Immature natural killer cell (primary cell): Measurements from ENCODE around the gene CBS. TPM values are rescaled to one million over a fixed set of nuclear protein-coding genes. Genes with fewer than 3 reads are reported as not detected.
"Not testable (repeated sequence)": the region's sequence is repeated elsewhere in the genome, so short reads cannot be mapped to it uniquely, and the experiment has no call there.

Experiments used
- DNase-seq, 3 donors: peaks; one replicate each; pipeline ENCODE4 v3.0.0; 2022; ENCODE audit warnings: mixed read lengths in 1 of 3
- H3K27ac Mint-ChIP-seq, 6 donors: one replicate each; pipeline ENCODE4 v1.8.0; 2020; ENCODE audit warnings: mixed read lengths in 6 of 6, mild to moderate bottlenecking in 5 of 6, inconsistent platforms in 4 of 6, moderate library complexity in 3 of 6
- H3K27me3 Mint-ChIP-seq, 3 donors: one replicate each; pipeline ENCODE4 v1.8.0; 2020 to 2021; ENCODE audit warnings: low read depth in 3 of 3, mild to moderate bottlenecking in 3 of 3, mixed read lengths in 3 of 3, moderate library complexity in 3 of 3, inconsistent platforms in 1 of 3
- H3K36me3 Mint-ChIP-seq, 3 donors: one replicate each; pipeline ENCODE4 v1.8.0; 2020; ENCODE audit warnings: mixed read lengths in 3 of 3, inconsistent platforms in 2 of 3, mild to moderate bottlenecking in 2 of 3
- H3K4me1 Mint-ChIP-seq, 2 donors: one replicate each; pipeline ENCODE4 v1.8.0; 2020; ENCODE audit warnings: inconsistent platforms in 2 of 2, mild to moderate bottlenecking in 2 of 2, mixed read lengths in 2 of 2, moderate library complexity in 1 of 2
- H3K4me3 Mint-ChIP-seq, 5 donors: one replicate each; pipeline ENCODE4 v1.8.0; 2020; ENCODE audit warnings: mild to moderate bottlenecking in 5 of 5, mixed read lengths in 5 of 5, inconsistent platforms in 3 of 5, moderate library complexity in 3 of 5
- H3K9me3 Mint-ChIP-seq, 6 donors: one replicate each; pipeline ENCODE4 v1.8.0; 2020; ENCODE audit warnings: mild to moderate bottlenecking in 6 of 6, mixed read lengths in 6 of 6, inconsistent platforms in 4 of 6, moderate library complexity in 3 of 6
- polyA plus RNA-seq, 3 donors: library from polyadenylated mRNA; unstranded; fragments of 300-500 nt; fragmentation: Illumina TruSeq; gene quantifications; one replicate each; pipeline ENCODE4 v1.2.3, GENCODE V29; 2021

The CBS gene
- polyA plus RNA-seq, 3 donors from 2014 or later = not detected

DNA sequence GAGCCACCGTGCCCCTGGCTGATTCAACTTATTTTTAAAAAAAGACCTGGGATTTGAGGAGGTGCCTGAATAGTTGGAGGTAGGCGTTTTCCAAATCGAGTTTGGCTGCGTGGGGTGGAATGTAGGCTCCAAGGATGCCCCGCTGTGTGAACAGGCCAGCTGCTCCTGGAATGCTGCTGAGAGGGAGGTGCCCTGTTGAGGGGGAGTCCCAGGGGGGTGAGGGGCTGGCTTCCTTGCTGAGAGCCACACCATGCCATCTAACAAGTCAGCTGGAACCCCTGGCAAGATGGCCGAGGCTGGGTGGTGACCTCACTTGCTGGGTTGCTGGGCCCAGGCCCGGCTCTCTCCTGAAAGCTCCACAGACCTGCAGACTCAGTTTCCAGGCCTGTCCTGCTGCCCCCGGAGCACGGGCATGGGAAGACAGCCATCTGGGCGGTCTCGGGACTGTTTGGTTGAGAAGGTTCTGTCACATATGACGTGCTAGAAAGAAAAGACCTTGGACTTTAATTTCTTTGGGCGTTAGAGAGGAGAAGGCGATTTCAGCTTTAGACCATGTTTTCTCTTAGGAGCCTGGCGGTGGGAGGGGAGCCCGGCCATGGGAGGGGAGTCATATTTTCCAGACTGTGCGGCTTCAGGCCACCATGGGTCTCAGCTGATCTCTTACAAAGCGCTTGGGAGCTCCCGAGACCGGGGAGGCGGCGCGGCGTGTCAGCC, 7.1 kb upstream of the CBS start:
- H3K4me3 Mint-ChIP-seq, H3K36me3 Mint-ChIP-seq, H3K4me1 Mint-ChIP-seq, H3K27ac Mint-ChIP-seq, H3K9me3 Mint-ChIP-seq, DNase-seq, H3K27me3 Mint-ChIP-seq: not testable (repeated sequence)

DNA sequence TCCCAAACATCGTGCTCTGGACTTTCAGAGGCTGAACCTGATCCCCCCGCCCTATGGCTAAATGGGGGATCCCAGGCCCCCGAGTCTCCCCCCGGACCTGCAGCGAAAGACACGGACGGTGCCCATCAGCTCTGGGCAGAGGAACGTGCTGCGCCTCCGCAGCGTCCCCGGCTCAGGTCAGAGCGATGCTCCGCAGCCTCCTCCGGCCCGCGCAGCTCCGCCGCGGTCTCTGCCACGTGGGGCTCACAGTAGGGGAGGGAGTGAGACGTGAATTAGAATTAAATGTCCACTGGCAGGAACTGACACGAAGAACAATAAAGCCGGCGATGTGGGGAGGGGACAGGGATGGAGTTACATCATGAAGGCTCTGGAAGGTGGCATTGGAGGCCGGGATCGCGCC, 1.0 kb upstream of the CBS start:
- not testable (repeated sequence) for H3K9me3 Mint-ChIP-seq, H3K27ac Mint-ChIP-seq, DNase-seq, H3K36me3 Mint-ChIP-seq, H3K4me3 Mint-ChIP-seq, H3K27me3 Mint-ChIP-seq, H3K4me1 Mint-ChIP-seq

DNA sequence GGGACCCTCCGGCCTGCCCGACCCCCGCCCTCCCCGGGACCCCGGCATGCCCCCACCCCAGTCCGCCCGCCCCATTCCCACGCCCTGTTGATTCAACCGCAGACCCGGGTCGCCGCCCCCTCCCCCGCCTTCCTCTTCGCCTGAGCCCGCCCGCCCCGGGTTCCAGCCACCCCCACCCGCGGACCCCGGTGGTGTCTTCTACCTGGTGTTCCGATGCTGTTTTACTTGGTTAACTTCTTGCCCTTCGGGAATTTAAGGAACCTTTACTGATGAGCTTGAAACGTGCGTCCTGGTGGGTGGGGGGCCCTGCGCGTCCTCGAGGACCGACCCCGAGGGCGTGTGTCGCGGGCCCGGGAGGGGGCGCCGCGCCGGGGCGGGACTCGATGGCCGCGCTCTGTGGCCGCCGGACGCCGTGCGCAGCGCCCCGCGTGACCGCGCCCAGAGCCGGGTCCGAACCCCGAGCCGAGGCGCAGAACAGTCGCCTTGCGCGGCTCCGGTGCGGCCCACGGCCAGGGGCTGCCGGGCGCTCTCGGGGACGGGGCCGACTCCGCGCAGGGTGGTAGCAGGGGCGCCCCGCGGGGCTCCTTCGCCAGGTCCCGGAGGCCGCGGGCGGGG, 495 bp upstream of the CBS start:
- H3K4me1 Mint-ChIP-seq, H3K9me3 Mint-ChIP-seq, H3K27ac Mint-ChIP-seq, H3K4me3 Mint-ChIP-seq, DNase-seq, H3K27me3 Mint-ChIP-seq, H3K36me3 Mint-ChIP-seq: not testable (repeated sequence)

DNA sequence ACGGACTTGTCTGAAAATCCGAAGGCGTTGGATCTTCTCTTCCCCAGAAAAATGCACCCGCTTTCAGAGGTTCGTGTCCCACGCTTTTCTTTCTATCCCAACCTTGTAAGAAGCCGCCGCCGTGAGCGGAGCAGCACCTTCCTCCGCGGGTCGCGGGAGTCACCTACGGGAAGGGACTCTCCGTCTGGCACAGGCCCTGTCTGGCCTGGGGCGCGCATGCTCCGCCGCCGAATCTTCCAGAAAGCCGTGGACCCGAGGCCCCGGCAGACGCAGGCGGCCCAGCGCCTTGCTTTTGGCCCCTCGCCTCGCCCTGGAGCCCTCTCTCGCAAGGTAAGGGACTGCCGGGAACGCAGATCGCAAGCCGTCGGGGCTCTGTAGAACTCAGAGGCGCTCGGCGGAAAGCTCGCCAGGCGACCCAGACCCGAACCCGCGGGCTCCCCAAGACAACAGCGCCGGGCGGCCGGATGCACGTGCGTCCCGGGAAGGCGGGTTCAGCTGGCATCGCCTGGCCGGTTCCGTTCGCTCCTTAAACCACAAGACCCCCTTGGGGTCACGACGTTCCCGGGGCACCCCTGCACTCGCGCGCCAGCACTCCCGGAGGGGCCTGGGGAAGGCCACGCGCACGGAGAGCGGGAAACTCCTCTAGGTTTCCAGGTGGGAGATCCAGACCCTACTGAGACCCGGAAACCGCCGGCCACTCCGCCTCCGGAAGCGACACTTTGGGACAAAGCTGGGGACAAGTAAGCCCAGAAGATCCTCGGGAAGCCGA, 1.1 kb downstream of the CBS start:
- not testable (repeated sequence) for DNase-seq, H3K27me3 Mint-ChIP-seq, H3K4me1 Mint-ChIP-seq, H3K27ac Mint-ChIP-seq, H3K4me3 Mint-ChIP-seq, H3K9me3 Mint-ChIP-seq, H3K36me3 Mint-ChIP-seq

DNA sequence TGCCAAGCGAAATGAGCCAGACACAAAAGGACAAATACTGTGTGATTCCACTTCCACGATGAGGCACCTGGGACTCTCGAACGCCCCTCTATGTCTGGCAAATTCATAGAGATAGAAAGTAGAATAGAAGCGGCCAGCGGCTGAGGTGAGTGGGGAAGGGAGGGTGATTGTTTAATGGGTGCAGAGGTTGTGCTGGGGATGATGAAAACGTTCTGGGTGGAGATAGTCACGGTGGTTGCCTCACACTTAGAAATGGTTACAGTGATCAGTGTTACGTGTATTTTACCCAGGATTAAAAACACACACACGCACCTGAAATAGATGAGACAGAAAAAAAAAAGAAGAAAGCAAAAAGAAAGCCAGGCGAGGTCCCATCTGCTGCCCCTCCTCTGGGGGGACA, 2.9 kb downstream of the CBS start:
- not testable (repeated sequence) for H3K27ac Mint-ChIP-seq, DNase-seq, H3K4me3 Mint-ChIP-seq, H3K36me3 Mint-ChIP-seq, H3K4me1 Mint-ChIP-seq, H3K27me3 Mint-ChIP-seq, H3K9me3 Mint-ChIP-seq

DNA sequence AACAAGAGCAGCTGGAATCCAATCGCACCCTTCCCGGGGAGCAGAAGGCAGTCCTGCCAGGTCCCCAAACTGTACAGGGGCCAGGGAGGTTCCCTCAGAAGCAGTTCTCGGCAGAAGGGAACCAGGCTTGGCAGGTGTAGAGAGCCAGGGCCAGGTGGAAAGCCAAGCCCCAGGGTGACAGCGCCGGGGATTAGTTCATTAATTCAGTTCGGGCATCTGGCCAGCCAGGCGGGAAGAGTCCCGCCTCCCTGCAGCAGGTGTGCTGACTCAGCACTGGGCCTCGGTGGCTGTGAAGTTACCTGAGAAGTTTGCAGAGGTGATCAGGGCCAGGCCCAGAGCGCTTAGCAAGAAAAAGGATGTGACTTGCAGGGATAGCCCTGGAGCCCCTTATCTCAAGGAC, 6.0 kb downstream of the CBS start:
- H3K36me3 Mint-ChIP-seq, H3K4me1 Mint-ChIP-seq, H3K9me3 Mint-ChIP-seq, H3K27me3 Mint-ChIP-seq, DNase-seq, H3K27ac Mint-ChIP-seq, H3K4me3 Mint-ChIP-seq: not testable (repeated sequence)

DNA sequence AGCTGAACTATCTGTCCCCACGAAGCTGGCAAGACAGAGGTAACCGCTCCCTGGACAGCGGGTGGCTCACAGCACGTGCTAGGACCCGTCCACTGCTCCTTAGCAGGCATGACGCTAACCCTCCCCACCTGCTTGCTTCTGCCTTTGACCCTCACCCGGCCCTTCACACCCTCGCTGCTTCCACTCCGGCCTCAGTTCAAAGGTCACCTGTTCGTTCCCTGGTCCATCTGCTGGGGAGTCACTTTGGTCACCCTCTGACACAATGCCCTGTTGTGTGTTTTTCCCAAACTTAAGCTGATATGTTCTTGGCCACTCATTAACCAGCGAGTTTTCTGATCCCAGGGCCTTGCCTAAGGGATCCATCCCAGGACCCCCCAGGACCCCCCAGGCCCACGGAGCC, 7.6 kb downstream of the CBS start:
- H3K27ac Mint-ChIP-seq, H3K36me3 Mint-ChIP-seq, H3K9me3 Mint-ChIP-seq, H3K27me3 Mint-ChIP-seq, H3K4me1 Mint-ChIP-seq, H3K4me3 Mint-ChIP-seq, DNase-seq: not testable (repeated sequence)

DNA sequence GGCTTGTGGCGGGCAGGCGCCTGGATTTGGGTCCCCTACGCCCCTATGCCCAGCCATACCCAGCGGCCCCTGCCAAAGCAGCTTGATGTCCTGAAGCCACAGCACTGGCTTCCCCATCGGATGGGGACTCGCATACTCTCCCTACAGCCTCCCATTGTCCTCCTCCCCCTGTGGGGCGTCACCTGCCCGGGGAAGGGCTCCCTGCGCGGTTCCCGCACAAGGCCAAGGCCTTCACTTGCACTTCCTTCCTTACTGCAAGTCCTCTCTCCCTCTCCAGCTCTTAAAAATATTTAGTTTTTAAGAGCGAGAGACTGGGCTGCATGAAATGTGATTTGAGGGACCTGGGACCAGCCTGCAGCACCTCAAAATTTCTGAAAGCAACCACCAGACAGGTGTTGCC, 8.9 kb downstream of the CBS start:
- not testable (repeated sequence) for H3K27me3 Mint-ChIP-seq, DNase-seq, H3K27ac Mint-ChIP-seq, H3K9me3 Mint-ChIP-seq, H3K4me3 Mint-ChIP-seq, H3K4me1 Mint-ChIP-seq, H3K36me3 Mint-ChIP-seq

DNA sequence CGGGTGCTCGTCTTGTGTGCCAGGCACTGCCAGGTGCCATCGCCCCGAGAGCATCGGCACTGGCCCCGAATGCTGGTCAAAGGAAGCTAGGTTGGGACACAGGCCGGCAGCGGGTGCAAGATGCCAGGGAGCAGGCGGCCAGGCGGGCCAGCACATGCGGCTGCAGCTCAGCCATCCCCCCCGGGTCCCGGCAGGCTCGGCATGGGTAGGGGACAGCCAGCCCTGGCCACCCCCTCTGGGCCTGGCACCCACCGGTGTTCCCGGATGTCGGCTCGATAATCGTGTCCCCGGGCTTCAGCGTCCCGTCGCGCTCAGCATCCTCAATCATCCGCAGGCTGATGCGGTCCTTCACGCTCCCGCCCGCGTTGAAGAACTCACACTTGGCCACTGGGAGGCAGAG, 9.6 kb downstream of the CBS start:
- H3K36me3 Mint-ChIP-seq, H3K27me3 Mint-ChIP-seq, DNase-seq, H3K4me1 Mint-ChIP-seq, H3K9me3 Mint-ChIP-seq, H3K27ac Mint-ChIP-seq, H3K4me3 Mint-ChIP-seq: not testable (repeated sequence)

DNA sequence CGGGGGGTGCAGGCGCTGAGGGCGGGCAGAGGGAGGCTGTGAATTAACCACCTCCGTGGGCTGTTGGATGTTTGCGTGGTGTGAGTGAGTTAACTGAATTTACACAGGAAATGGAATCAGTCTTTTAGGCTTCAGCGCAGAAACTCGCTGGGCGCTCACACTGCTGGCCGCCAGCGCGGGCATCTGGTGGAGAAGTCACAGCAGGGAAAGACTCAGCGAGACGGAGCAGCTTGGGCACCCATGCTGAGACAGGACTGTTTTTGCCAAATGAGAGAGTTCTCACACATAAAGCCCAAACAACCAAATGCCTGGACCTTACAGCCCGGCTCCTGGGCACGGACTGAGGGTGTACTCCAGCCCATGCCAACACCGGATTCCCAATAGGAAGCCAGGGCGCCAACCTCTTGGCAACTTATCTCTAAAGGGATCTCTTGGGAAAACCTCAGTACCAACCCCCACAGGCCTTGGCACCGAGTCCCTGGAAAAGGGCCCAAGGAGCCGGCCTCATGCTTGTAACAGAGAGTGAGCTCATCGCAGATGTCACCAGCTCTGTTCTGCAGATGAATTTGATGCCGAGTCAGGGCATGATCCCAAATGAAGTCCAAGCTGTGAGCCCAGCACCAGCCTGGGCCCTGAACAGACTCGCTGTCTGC, 11.2 kb downstream of the CBS start:
- not testable (repeated sequence) for H3K27ac Mint-ChIP-seq, DNase-seq, H3K27me3 Mint-ChIP-seq, H3K9me3 Mint-ChIP-seq, H3K36me3 Mint-ChIP-seq, H3K4me1 Mint-ChIP-seq, H3K4me3 Mint-ChIP-seq

DNA sequence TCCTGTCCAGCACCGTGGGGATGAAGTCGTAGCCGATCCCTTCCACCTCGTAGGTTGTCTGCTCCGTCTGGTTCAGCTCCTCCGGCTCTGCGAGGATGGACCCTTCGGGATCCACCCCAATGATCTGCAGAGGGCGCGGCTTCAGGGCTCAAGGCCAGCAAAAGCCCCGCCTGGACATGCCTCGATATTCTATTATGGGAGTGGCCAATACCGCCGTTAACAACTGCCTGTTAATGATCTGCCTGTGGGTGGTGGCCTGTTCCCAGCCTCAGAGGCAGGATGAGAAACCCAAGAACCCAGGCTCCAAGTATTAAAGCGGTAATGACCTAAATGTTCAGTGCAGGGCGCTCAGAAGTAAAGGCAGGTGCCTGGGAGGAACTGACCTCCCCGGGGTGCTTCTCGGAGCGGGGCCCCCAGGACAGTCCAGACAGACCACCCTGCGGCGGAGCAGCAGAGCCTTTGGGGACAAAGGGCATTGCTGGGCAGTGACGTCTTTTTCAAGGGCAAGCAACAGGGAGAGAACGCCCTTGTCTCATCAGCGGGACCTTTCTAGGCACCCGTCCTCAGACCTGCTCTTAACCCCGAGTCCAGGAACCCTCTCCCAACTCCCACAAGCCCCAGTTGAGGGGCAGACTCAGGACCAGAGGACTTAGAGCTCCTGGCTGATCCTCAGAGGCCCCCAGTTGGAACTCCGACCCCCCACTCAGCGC, 12.5 kb downstream of the CBS start:
- H3K36me3 Mint-ChIP-seq, H3K27me3 Mint-ChIP-seq, H3K4me3 Mint-ChIP-seq, H3K9me3 Mint-ChIP-seq, H3K27ac Mint-ChIP-seq, H3K4me1 Mint-ChIP-seq, DNase-seq: not testable (repeated sequence)

DNA sequence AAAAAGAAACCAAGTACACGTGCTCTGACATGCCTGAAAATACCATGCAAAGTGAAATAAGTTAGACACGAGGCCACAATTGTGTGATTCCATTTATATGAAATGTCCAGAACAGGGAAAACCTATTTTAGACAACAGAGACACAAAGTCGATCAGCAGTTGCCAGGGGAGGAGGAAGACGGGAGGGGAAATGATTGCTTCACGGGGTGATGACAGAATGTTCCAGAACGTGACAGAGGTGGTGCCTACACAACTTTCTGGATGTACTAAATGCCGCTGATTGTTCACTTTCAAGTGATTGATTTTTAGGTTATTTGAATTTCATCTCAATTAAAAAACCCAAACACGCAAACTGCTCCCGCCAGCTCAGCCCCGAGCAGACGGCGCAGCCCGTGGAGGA, 22.5 kb downstream of the CBS start:
- not testable (repeated sequence) for H3K4me3 Mint-ChIP-seq, DNase-seq, H3K27me3 Mint-ChIP-seq, H3K4me1 Mint-ChIP-seq, H3K9me3 Mint-ChIP-seq, H3K27ac Mint-ChIP-seq, H3K36me3 Mint-ChIP-seq

DNA sequence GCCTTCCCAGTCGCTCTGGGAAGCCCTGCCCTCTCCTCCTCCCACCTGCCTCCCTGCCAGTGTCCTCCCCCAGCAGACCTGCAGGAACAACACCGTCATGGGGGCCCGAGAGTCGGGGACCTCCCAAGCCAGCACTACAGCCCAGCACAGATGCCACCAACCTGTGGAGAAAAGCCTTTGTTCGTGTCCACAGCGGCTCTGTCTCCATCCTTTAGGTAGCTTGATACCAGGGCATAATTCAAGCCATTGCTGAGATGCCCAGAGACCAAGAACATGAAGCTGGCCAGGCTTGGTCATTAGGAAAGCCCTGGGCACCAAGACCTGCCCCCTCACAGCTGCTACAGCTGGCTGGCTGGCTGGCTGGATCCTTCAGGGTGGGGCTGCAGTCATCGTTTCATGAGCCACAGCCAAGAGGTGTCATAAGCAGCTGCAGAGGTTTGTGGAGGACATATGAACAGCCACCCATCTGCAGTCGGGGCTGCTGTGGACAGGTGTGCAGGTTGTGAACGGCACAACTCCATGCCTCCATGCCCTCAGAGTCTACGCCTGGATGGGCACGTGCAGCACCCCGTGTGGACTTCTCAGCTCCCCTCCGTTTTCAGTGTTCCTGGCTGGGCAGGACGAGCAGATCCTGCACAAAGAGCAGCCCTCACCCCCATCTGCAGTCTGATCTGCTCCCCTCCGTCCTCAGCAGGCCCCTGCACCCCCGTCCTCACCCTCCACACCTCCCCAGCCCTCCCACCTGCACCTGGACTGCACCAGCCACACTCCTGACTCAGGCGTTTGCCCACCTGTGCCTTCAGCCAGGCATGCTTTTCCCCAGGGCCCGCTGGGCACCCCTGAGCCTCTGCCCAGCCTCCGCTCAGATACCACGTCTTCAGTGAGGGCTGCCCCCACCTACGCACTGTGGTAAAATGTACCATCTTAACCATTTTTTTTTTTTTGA, 29.5 kb downstream of the CBS start:
- H3K4me3 Mint-ChIP-seq = peak overlapping the region in 3 of 5 donors; percentile 38 to 64 (median 42)
- H3K36me3 Mint-ChIP-seq, H3K27me3 Mint-ChIP-seq: not testable (repeated sequence)

More for the DNA sequence above, 29.5 kb downstream of the CBS start:
- H3K27ac Mint-ChIP-seq, H3K9me3 Mint-ChIP-seq, H3K4me1 Mint-ChIP-seq, DNase-seq: not testable (repeated sequence)
